Measurements from ENCODE around the gene NRG4.

- TF ChIP-seq CTCF (IDR thresholded peaks at IDR 0.05) (no peak), POLR2A (IDR thresholded peaks at IDR 0.05) (no peak)
Observed at GRCh38 chr15:75895731-75896130, 116.5 kb downstream of the NRG4 start.
